ENCODE measurements around the gene PHRF1. TPM values are rescaled to one million over a fixed set of nuclear protein-coding genes. Genes with fewer than 3 reads are reported as not detected.

Gene PHRF1
- total RNA-seq, 1 experiment from 2014 or later: 48.9 TPM

DNA sequence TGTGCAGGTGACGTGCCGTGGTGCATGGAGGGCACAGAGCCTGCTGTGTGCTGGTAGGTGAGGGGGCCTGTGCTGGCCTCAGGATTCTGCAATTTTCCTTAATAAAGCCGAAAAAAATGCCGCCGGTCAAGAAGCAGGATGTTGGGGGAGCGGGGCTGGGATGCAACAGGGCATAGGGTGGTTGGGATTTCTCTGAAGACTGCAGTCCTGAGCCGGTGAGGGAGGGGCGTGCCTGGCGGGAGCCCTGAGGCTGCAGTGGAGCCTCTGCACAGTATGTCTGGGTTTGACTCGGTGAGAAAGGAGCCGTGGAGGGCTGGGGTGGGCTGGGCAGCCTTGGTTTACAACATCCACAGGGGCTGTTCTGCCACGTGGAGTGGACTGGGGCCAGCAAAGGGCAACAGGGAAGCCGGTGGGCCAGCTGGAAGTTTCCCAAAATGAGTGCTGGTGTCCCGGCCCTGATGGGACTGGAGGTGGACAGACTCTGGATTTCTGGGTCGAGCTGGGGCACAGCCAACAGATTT is 47.1 kb downstream of the PHRF1 start:
- Mint-ChIP-seq H3K4me3 (no peak overlapping the region), H3K4me1 (peaks cover under 1 to 12% of the 10 kb centered on the region in 2 experiments; a peak in 3 of 4 replicates), H3K36me3 (ENCODE audit: insufficient read depth in 1 of 3, low read depth in 3 of 3) (peaks cover 0 to 3% (median 0%) of the 10 kb centered on the region in 3 experiments; a peak in 3 of 7 replicates), H3K27me3 (ENCODE audit: low read depth) (peaks cover 19% of the 10 kb centered on the region), H3K9me3 (no peaks in the 10 kb centered on the region; a peak in 1 of 5 replicates), H3K27ac (no peak overlapping the region)
- no peak overlapping the region for H2AK5ac ChIP-seq (ENCODE audit: insufficient read length, low read length)
- no CpG with 5 or more reads among the region's 15 CpGs for WGBS (ENCODE audit: extremely low coverage, insufficient read length, low lambda C conversion rate)
- H3K23me2 ChIP-seq (ENCODE audit: insufficient read length, low read depth, low read length, poor library complexity, severe bottlenecking): no peaks in the 10 kb centered on the region
- H3K14ac ChIP-seq (ENCODE audit: insufficient read depth, low read length): no peak overlapping the region
- no peak overlapping the region for H2BK15ac ChIP-seq (ENCODE audit: low read depth, low read length)
- H2BK5ac ChIP-seq (ENCODE audit: insufficient read length, low read length): no peak overlapping the region
- H3T11ph ChIP-seq (ENCODE audit: low read length): no peak overlapping the region
- H3K27ac ChIP-seq (ENCODE audit: insufficient read length, low read depth, low read length): no peak overlapping the region
- H3K4ac ChIP-seq (ENCODE audit: low read depth, low read length): no peak overlapping the region
- H2BK20ac ChIP-seq (ENCODE audit: low read depth, low read length, poor library complexity, severe bottlenecking): no peak overlapping the region
- H3K79me2 ChIP-seq (ENCODE audit: insufficient read depth, low read length): no peaks in the 10 kb centered on the region
- no peak overlapping the region for H3K4me2 ChIP-seq (ENCODE audit: insufficient read depth, insufficient read length, low read length)
- H2AFZ ChIP-seq (ENCODE audit: low read length): no peak overlapping the region
- H3K18ac ChIP-seq (ENCODE audit: insufficient read length, low read depth, low read length): no peak overlapping the region
- H4K20me1 ChIP-seq (ENCODE audit: control insufficient read depth, insufficient read depth, insufficient read length): no peaks in the 10 kb centered on the region
- no peaks in the 10 kb centered on the region for H3K79me1 ChIP-seq (ENCODE audit: insufficient read depth, low read depth, low read length, poor library complexity, severe bottlenecking)
- H3K23ac ChIP-seq (ENCODE audit: insufficient read length, low read depth, low read length): no peak overlapping the region
- no peak overlapping the region for H4K8ac ChIP-seq (replicated peaks; ENCODE audit: insufficient read length, low read depth, low read length)
- H4K91ac ChIP-seq (ENCODE audit: insufficient read length, low read depth, low read length): no peak overlapping the region
- DNase-seq: no peak
- no peaks in the 10 kb centered on the region for H3K9me3 ChIP-seq (ENCODE audit: control insufficient read depth, low read depth, low read length)
- no peak overlapping the region for H2BK120ac ChIP-seq (ENCODE audit: low read depth, low read length, poor library complexity, severe bottlenecking)
- TF ChIP-seq CTCF (conservative IDR thresholded peaks at IDR 0.05): no peak
- no peak overlapping the region for H4K5ac ChIP-seq (ENCODE audit: insufficient read length, low read depth, low read length)
- H3K27me3 ChIP-seq (ENCODE audit: insufficient read depth, low read length): peaks cover 5% of the 10 kb centered on the region; the same call in 1 of the 2 replicates
- no peak overlapping the region for H2BK12ac ChIP-seq (ENCODE audit: insufficient read length, low read depth, low read length)
- H3K4me1 ChIP-seq (ENCODE audit: insufficient read depth, low read length): no peaks in the 10 kb centered on the region
- H3K56ac ChIP-seq (ENCODE audit: insufficient read length, low read depth, low read length): no peak overlapping the region
- H3K9ac ChIP-seq (ENCODE audit: extremely low read depth, insufficient read length, low read length): no peak overlapping the region
